Suprapubic skin (tissue), 4 donors: ENCODE data around the gene RIT1. TPM values are rescaled to one million over a fixed set of nuclear protein-coding genes. Genes with fewer than 3 reads are reported as not detected.

Source experiments
- DNase-seq, 2 donors: peaks; one replicate each; pipeline ENCODE4 v3.0.0-alpha.2; 2019; ENCODE audit warnings: low spot score in 2 of 2
- H3K27ac ChIP-seq: fragments of 200-600 bp; sonication (generic); one replicate; pipeline ENCODE4 v1.5.1; 2019
- H3K27me3 ChIP-seq: fragments of 200-600 bp; sonication (generic); one replicate; pipeline ENCODE4 v1.5.1; 2019
- H3K36me3 ChIP-seq: fragments of 200-600 bp; sonication (generic); one replicate; pipeline ENCODE4 v1.5.1; 2019
- H3K4me1 ChIP-seq: fragments of 200-600 bp; sonication (generic); one replicate; pipeline ENCODE4 v1.5.1; 2019
- H3K4me3 ChIP-seq: fragments of 200-600 bp; sonication (generic); one replicate; pipeline ENCODE4 v1.5.1; 2019; ENCODE audit warnings: mild to moderate bottlenecking
- H3K9me3 ChIP-seq: fragments of 200-600 bp; sonication (generic); one replicate; pipeline ENCODE4 v1.5.1; 2019
- CTCF ChIP-seq, 2 donors: fragments of 200-600 bp in 1 of 2; fragments of 450-650 bp in 1 of 2; sonication (generic) in 1 of 2; IDR thresholded peaks; one replicate each; pipeline ENCODE4 v1.5.1; 2016 to 2019; ENCODE audit warnings: antibody characterized with exemption in 2 of 2, mild to moderate bottlenecking in 1 of 2, moderate library complexity in 1 of 2
- EP300 ChIP-seq: sonication (generic); formaldehyde crosslinking; IDR thresholded peaks from one replicate; pipeline ENCODE4 v1.6.1; 2017; ENCODE audit warnings: antibody characterized with exemption
- POLR2A ChIP-seq, 2 donors: fragments of 450-650 bp; IDR thresholded peaks; one replicate each; pipeline ENCODE4 v1.6.1; 2017; ENCODE audit warnings: antibody characterized with exemption in 2 of 2, mild to moderate bottlenecking in 2 of 2, moderate library complexity in 2 of 2
- POLR2AphosphoS5 ChIP-seq, 3 donors: sonication (generic); formaldehyde crosslinking; IDR thresholded peaks; one replicate each; pipeline ENCODE4 v1.6.1; 2017; ENCODE audit warnings: antibody characterized with exemption in 3 of 3
- WGBS: methylation state at CpG from one replicate; pipeline ENCODE4 v1.1.5; 2018; 5-methylcytosine and 5-hydroxymethylcytosine counted together
- total RNA-seq, 4 donors: library from RNA; depleted of rRNA; stranded (reverse); fragments of >200 nt; gene quantifications; one replicate each; pipeline ENCODE4 v1.1.0, GENCODE V29; 2016

Gene RIT1
- total RNA-seq, 4 donors from 2014 or later: 18.1 to 30.8 (median 23.8) TPM

GRCh38 chr1:155944444-155944799, 33.3 kb upstream of the RIT1 start:
- Histone ChIP-seq H3K4me3 (no peak overlapping the region), H3K4me1 (peaks cover 42% of the 10 kb centered on the region), H3K27me3 (no peaks in the 10 kb centered on the region), H3K27ac (no peak overlapping the region), H3K9me3 (no peaks in the 10 kb centered on the region), H3K36me3 (peaks cover 30% of the 10 kb centered on the region)
- WGBS: 57% methylated on average over 3 of the region's 6 CpGs
- no peak for TF ChIP-seq POLR2A (IDR thresholded peaks at IDR 0.05)
- TF ChIP-seq CTCF (IDR thresholded peaks at IDR 0.05): no peak
- no peak for TF ChIP-seq EP300
- TF ChIP-seq POLR2AphosphoS5 (IDR thresholded peaks at IDR 0.05): no peak
- DNase-seq: no peak

DNA sequence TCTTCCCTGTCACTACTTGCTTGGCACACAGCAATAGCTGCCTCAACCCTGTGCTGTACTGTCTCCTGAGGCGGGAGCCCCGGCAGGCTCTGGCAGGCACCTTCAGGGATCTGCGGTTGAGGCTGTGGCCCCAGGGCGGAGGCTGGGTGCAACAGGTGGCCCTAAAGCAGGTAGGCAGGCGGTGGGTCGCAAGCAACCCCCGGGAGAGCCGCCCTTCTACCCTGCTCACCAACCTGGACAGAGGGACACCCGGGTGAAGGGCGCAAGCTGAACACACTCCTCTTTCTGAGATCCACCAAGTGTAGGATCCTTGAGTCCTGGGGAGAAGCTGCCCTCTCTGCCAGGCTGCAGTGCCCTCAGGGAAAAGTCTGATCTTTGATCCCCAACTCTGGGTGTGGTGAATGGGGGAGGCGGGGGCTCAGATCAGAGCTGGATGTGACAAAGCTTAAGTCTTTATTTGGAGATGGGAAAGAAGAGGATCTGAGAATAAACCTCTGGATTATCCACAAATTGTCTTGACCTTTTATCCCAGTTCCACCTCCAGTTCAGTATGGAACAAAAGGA, 31.5 kb upstream of the RIT1 start:
- Histone ChIP-seq H3K36me3 (peaks cover 12% of the 10 kb centered on the region), H3K4me1 (peaks cover 42% of the 10 kb centered on the region), H3K27me3 (no peaks in the 10 kb centered on the region), H3K27ac (no peak overlapping the region), H3K4me3 (no peak overlapping the region), H3K9me3 (no peaks in the 10 kb centered on the region)
- WGBS: 60% methylated on average over 3 of the region's 11 CpGs
- TF ChIP-seq POLR2AphosphoS5 (IDR thresholded peaks at IDR 0.05) (no peak), CTCF (IDR thresholded peaks at IDR 0.05) (no peak), POLR2A (IDR thresholded peaks at IDR 0.05) (no peak), EP300 (no peak)
- DNase-seq: peak in 1 of 2 donors; percentile 52

- Histone ChIP-seq H3K4me3 (no peak overlapping the region), H3K9me3 (no peaks in the 10 kb centered on the region), H3K36me3 (peaks cover 6% of the 10 kb centered on the region), H3K27me3 (no peaks in the 10 kb centered on the region), H3K27ac (peak overlapping the region; percentile 39), H3K4me1 (peaks cover 42% of the 10 kb centered on the region)
- peak in 1 of 2 donors; percentile 63 for DNase-seq
- WGBS: 78% methylated on average over 14 of the region's 29 CpGs
- TF ChIP-seq CTCF (IDR thresholded peaks at IDR 0.05): no peak
- no peak for TF ChIP-seq POLR2AphosphoS5 (IDR thresholded peaks at IDR 0.05)
- TF ChIP-seq POLR2A (IDR thresholded peaks at IDR 0.05): no peak
- TF ChIP-seq EP300: no peak
Observed at GRCh38 chr1:155941845-155942531, 30.8 kb upstream of the RIT1 start.

GRCh38 chr1:155940993-155941844, 30.1 kb upstream of the RIT1 start, which contains the start of gene RXFP4:
Gene RXFP4 (plus strand): TSS chr1:155941638. CDS start chr1:155941710, 72 bp downstream.
- WGBS: 51% methylated on average over 11 of the region's 11 CpGs
- Histone ChIP-seq H3K27me3 (no peaks in the 10 kb centered on the region), H3K9me3 (no peaks in the 10 kb centered on the region), H3K36me3 (no peaks in the 10 kb centered on the region), H3K27ac (peak within 1 kb of the TSS; percentile 39), H3K4me1 (peaks cover 42% of the 10 kb centered on the region), H3K4me3 (no peak within 1 kb of the TSS)
- peak in 1 of 2 donors; percentile 53 for DNase-seq
- TF ChIP-seq EP300 (no peak), POLR2AphosphoS5 (IDR thresholded peaks at IDR 0.05) (no peak), POLR2A (IDR thresholded peaks at IDR 0.05) (no peak), CTCF (IDR thresholded peaks at IDR 0.05) (no peak)

- no peak for DNase-seq
- 65% methylated on average over 4 of the region's 4 CpGs for WGBS
- Histone ChIP-seq H3K36me3 (no peaks in the 10 kb centered on the region), H3K27me3 (no peaks in the 10 kb centered on the region), H3K27ac (peak overlapping the region; percentile 39), H3K4me3 (no peak overlapping the region), H3K4me1 (peaks cover 42% of the 10 kb centered on the region), H3K9me3 (no peaks in the 10 kb centered on the region)
- TF ChIP-seq POLR2AphosphoS5 (IDR thresholded peaks at IDR 0.05) (no peak), EP300 (no peak), CTCF (IDR thresholded peaks at IDR 0.05) (no peak), POLR2A (IDR thresholded peaks at IDR 0.05) (no peak)
Observed at GRCh38 chr1:155940482-155940992, 29.4 kb upstream of the RIT1 start.
